GM12801 (cell line): ENCODE results near the gene PTPRD.

Experiments
- CTCF ChIP-seq: IDR thresholded peaks from one replicate; pipeline ENCODE4 v1.5.1; 2011; ENCODE audit warnings: control low read depth; ENCODE audit not compliant: insufficient read length; ENCODE audit errors: extremely low read depth

The PTPRD gene

GRCh38 chr9:10612641-10613398 is at the start of gene PTPRD:
Gene PTPRD, minus strand, starts transcription at chr9:10613002.
- TF ChIP-seq CTCF: no peak

DNA sequence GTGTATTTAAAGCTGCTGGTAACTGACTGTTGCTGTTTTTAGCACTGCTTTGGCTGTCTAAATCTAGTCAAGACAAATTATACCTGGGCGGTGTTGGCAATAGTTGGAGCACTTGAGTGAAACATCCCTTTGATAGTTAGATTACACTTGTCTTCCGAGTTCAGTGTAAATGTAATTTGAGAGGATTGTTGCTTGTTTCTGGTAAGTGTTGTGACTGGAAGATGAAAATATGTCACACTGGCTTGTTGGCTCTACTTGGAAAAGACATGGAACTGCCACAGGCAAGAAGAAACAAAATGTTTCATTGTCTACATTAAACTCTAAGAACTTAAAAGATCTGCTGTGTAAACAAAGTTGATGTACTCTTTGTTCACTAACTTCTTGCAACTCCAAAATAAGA is 49.2 kb upstream of the PTPRD start:
- TF ChIP-seq CTCF: no peak

GRCh38 chr9:10661376-10661775 is 48.6 kb upstream of the PTPRD start:
- TF ChIP-seq CTCF: no peak

DNA sequence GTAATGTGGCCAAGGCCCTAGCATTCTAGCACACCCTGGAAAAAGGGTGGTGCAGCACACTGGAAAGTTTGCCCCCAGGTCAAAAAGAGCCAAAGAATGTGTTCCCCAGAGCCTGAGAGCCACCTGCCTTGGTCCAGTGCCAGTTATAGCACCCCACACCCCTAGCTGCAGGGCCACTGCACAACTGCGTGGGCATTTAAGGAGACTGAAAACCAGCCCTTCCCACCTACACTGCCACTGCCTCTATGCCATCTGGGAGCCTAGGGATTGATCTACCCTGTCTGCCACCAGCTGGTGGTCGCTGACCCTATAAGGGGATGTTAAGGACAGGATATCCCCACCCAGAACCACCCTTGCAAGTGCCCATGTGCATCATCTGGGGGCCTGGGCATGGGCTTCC is 38.2 kb upstream of the PTPRD start:
- TF ChIP-seq CTCF: no peak

GRCh38 chr9:10649076-10649475 is 36.3 kb upstream of the PTPRD start:
- TF ChIP-seq CTCF: no peak

- no peak for TF ChIP-seq CTCF
Observed at GRCh38 chr9:10633785-10634184, 21.0 kb upstream of the PTPRD start.

DNA sequence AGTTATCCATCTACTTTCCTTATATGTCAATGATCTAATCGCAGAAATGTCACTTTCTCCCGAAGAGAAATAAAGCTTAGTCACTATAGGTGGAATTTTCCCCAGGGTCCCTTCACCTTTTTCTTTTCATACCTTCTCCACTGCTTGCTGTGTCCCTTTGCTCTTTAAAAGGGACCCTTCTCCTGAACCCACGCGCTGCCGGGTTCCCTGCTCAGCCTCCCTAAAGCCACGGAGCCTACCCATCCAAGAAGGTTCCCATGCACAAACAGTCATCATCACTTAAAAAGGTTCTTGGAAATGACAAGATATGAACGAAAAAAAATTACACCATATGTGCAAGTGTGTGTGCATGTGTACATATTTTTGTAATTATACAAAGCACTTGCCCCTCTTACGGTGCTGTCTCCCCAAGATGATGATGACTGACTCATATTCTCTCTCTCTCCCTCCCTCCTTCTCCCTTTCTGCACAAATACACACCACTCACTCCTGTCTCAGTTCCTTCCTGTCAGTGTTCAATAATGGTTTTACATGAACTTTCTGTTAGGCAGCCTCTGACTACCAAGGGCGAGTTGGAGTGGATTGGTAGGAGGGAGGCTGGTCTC is 1.5 kb upstream of the PTPRD start:
- no peak for TF ChIP-seq CTCF
